ENCODE results near the gene ABL2. TPM values are rescaled to one million over a fixed set of nuclear protein-coding genes. Genes with fewer than 3 reads are reported as not detected.

Gene ABL2
- total and polyA plus RNA-seq, 2 donors (not counting 3 experiments of a cell fraction or from before 2014, with no cell fraction given), result 41.8 to 158 TPM

DNA sequence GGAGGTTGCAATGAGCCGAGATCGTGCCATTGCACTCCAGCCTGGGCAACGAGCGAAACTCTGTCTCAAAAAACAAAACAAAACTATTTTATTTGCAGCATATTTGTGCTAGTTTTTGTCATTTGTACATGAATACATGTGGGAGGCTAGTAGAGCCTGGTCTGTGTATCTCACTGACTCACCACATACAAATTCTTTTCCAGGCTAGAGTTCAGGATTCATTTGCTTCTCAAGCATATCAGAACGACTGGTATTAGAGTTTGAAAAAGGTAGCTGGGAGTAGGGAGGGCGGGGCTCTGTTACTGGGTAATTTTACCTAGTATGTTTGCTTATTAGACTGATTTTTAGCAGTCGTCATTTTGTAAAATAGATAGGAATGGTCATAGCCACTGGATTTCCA lies 152.1 kb downstream of the ABL2 start:
- dilution Hi-C loops (cut with MboI; ENCODE audit: extremely low pct_ligation_motif_present, low sequenced_read_pairs), result no loop called here
- no peaks in the 10 kb centered on the region for H3K27me3 ChIP-seq (ENCODE audit: control insufficient read depth in 2 of 2, insufficient read depth in 2 of 2, low read length in 2 of 2)
- no peak overlapping the region for H2AFZ ChIP-seq (ENCODE audit: low read depth, low read length)
- no TSS peak for BruUV-seq (replicated peaks)
- intact Hi-C loops (cut with micrococcal nuclease), result loop anchor here (10.0 kb wide), 1 partner anchor 627 kb away; no protein-coding TSS in a partner anchor
- no peak overlapping the region for H3K4me3 ChIP-seq (replicated peaks in 1 of 3; ENCODE audit: insufficient read depth in 1 of 3, low read depth in 1 of 3, low read length in 3 of 3)
- H3K27ac ChIP-seq (ENCODE audit: insufficient read depth, low read depth, low read length), result no peak overlapping the region
- no peak for DNase-seq (ENCODE audit: low read depth, low spot score)
- no peaks in the 10 kb centered on the region for H3K9me1 ChIP-seq (replicated peaks; ENCODE audit: control insufficient read depth, extremely low read depth, insufficient read depth, low read length)
- no peak for TF ChIP-seq MYC (IDR thresholded peaks at IDR 0.05; ENCODE audit: low read depth, low read length)
- TF ChIP-seq, protein P1, sequence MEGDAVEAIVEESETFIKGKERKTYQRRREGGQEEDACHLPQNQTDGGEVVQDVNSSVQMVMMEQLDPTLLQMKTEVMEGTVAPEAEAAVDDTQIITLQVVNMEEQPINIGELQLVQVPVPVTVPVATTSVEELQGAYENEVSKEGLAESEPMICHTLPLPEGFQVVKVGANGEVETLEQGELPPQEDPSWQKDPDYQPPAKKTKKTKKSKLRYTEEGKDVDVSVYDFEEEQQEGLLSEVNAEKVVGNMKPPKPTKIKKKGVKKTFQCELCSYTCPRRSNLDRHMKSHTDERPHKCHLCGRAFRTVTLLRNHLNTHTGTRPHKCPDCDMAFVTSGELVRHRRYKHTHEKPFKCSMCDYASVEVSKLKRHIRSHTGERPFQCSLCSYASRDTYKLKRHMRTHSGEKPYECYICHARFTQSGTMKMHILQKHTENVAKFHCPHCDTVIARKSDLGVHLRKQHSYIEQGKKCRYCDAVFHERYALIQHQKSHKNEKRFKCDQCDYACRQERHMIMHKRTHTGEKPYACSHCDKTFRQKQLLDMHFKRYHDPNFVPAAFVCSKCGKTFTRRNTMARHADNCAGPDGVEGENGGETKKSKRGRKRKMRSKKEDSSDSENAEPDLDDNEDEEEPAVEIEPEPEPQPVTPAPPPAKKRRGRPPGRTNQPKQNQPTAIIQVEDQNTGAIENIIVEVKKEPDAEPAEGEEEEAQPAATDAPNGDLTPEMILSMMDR (IDR thresholded peaks at IDR 0.05; ENCODE audit: extremely low read depth in 1 of 2, insufficient read depth in 1 of 2, low read depth in 1 of 2, low read length in 2 of 2), result no peak
- no peaks in the 10 kb centered on the region for H3K36me3 ChIP-seq (ENCODE audit: control insufficient read depth in 2 of 2, extremely low read depth in 1 of 2, insufficient read depth in 2 of 2, low read length in 2 of 2)
- ChIA-PET POLR2A (no interaction called here), CTCF (interaction anchor here (1.0 kb wide), 1 partner anchor 293 kb away, joined by 3 read pairs; no protein-coding TSS in a partner anchor)
- no peaks in the 10 kb centered on the region for H3K9me3 ChIP-seq (replicated peaks; ENCODE audit: control insufficient read depth, insufficient read depth, low read length)
- H3K9ac ChIP-seq (replicated peaks; ENCODE audit: extremely low read depth, insufficient read depth, low read length), result no peak overlapping the region
- FAIRE-seq, result no peak
- H3K79me2 ChIP-seq (ENCODE audit: control insufficient read depth, insufficient read depth, low read length), result no peaks in the 10 kb centered on the region
- peaks cover 8% of the 10 kb centered on the region for H3K4me1 ChIP-seq (ENCODE audit: control insufficient read depth, extremely low read depth, insufficient read depth, low read length)
- no peaks in the 10 kb centered on the region for H4K20me1 ChIP-seq (replicated peaks; ENCODE audit: control insufficient read depth, extremely low read depth, insufficient read depth, low read length)
- no peak overlapping the region for H3K4me2 ChIP-seq (ENCODE audit: insufficient read depth, low read length)

DNA sequence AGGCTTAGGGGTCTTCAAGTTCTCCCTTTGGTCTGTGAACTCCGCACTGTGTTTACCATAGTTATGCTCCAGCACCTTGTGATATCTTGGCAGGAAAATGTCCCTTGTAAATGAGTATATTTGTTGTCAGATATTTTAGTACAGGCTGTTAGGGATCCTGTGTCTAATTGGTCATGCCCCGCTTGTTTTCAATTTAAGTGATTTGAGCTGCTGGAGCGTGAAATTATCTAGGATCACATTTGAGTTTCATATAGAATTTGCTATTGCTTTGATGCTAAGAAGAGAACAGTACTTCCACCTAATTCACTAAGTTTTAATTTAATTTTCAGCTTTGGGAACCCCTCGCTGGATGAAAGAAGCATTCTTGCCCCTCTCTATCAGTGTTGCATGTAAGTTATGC lies 163.0 kb downstream of the ABL2 start:
- H3K9me3 ChIP-seq (replicated peaks; ENCODE audit: control insufficient read depth, insufficient read depth, low read length), result no peaks in the 10 kb centered on the region
- no TSS peak for BruUV-seq (replicated peaks)
- intact Hi-C loops (cut with micrococcal nuclease), result no loop called here
- no peak for TF ChIP-seq GATA2 (IDR thresholded peaks at IDR 0.05; ENCODE audit: insufficient read depth, insufficient read length, low read depth, low read length)
- no peak for TF ChIP-seq POLR2A (IDR thresholded peaks at IDR 0.05; ENCODE audit: low read depth, low read length)
- TF ChIP-seq EZH2 (IDR thresholded peaks at IDR 0.05; ENCODE audit: borderline replicate concordance, low read depth, low read length, severe bottlenecking), result no peak
- no peak for TF ChIP-seq MAX (IDR thresholded peaks at IDR 0.05; ENCODE audit: insufficient read depth, insufficient read length)
- TF ChIP-seq, protein P1 (IDR thresholded peaks at IDR 0.05; ENCODE audit: extremely low read depth in 1 of 2, insufficient read depth in 1 of 2, low read depth in 1 of 2, low read length in 2 of 2), result no peak
- no peak for TF ChIP-seq MYC (IDR thresholded peaks at IDR 0.05; ENCODE audit: low read depth, low read length)
- TF ChIP-seq FOS (IDR thresholded peaks at IDR 0.05; ENCODE audit: borderline replicate concordance, insufficient read depth, low read length), result no peak
- TF ChIP-seq JUN (IDR thresholded peaks at IDR 0.05; ENCODE audit: borderline replicate concordance, insufficient read depth, insufficient read length, low read depth), result no peak
- TF ChIP-seq POLR2AphosphoS5 (IDR thresholded peaks at IDR 0.05; ENCODE audit: insufficient read depth, low read depth, low read length), result no peak
- dilution Hi-C loops (cut with MboI; ENCODE audit: extremely low pct_ligation_motif_present, low sequenced_read_pairs), result no loop called here
- no peak overlapping the region for H3K9ac ChIP-seq (replicated peaks; ENCODE audit: extremely low read depth, insufficient read depth, low read length)
- no peak overlapping the region for H2AFZ ChIP-seq (ENCODE audit: low read depth, low read length)
- no peaks in the 10 kb centered on the region for H3K27me3 ChIP-seq (ENCODE audit: control insufficient read depth in 2 of 2, insufficient read depth in 2 of 2, low read length in 2 of 2)
- no peaks in the 10 kb centered on the region for H4K20me1 ChIP-seq (replicated peaks; ENCODE audit: control insufficient read depth, extremely low read depth, insufficient read depth, low read length)
- H3K9me1 ChIP-seq (replicated peaks; ENCODE audit: control insufficient read depth, extremely low read depth, insufficient read depth, low read length), result no peaks in the 10 kb centered on the region
- no peaks in the 10 kb centered on the region for H3K79me2 ChIP-seq (ENCODE audit: control insufficient read depth, insufficient read depth, low read length)
- ChIA-PET POLR2A (no interaction called here), CTCF (interaction anchor here (1.3 kb wide), 1 partner anchor 13 kb away, joined by 3 read pairs; no protein-coding TSS in a partner anchor)
- H3K4me3 ChIP-seq (replicated peaks in 1 of 3; ENCODE audit: insufficient read depth in 1 of 3, low read depth in 1 of 3, low read length in 3 of 3), result no peak overlapping the region
- H3K4me1 ChIP-seq (ENCODE audit: control insufficient read depth, extremely low read depth, insufficient read depth, low read length), result no peaks in the 10 kb centered on the region
- no peak overlapping the region for H3K27ac ChIP-seq (ENCODE audit: insufficient read depth, low read depth, low read length)
- no peak for DNase-seq (ENCODE audit: low read depth, low spot score)
- no peak for FAIRE-seq
- H3K4me2 ChIP-seq (ENCODE audit: insufficient read depth, low read length), result no peak overlapping the region
- H3K36me3 ChIP-seq (ENCODE audit: control insufficient read depth in 2 of 2, extremely low read depth in 1 of 2, insufficient read depth in 2 of 2, low read length in 2 of 2), result peaks cover 2 to 3% of the 10 kb centered on the region in 2 experiments

All from endothelial cell of umbilical vein (primary cell).